Fibroblast of the aortic adventitia (primary cell): Measurements from ENCODE around the gene CYTH3. TPM values are rescaled to one million over a fixed set of nuclear protein-coding genes. Genes with fewer than 3 reads are reported as not detected.
A peak's percentile ranks its signal among the peaks of the same experiment; 100 is the strongest.

ENCODE experiments used
- DNase-seq: peaks from one replicate; pipeline ENCODE4 v3.0.0-alpha.2; 2010; ENCODE audit warnings: low read depth
- H3K4me3 ChIP-seq: 2 replicates; pipeline ENCODE4 v1.5.1; 2011; ENCODE audit warnings: low read depth, mild to moderate bottlenecking, control low read depth, low read length, moderate library complexity
- total RNA-seq: library from RNA; depleted of rRNA; stranded (reverse); fragments of >200 nt; gene quantifications from 2 replicates; pipeline ENCODE4 v1.2.3, GENCODE V29; 2012; ENCODE audit warnings: low replicate concordance
- TF ChIP-seq, protein P1 (sequence below): IDR thresholded peaks from 2 replicates; pipeline ENCODE4 v1.5.1; 2011; ENCODE audit warnings: mild to moderate bottlenecking, low read length, control low read depth, inconsistent platforms; ENCODE audit not compliant: insufficient read depth

The CYTH3 gene
- total RNA-seq, 1 donor: 27.1 TPM

DNA sequence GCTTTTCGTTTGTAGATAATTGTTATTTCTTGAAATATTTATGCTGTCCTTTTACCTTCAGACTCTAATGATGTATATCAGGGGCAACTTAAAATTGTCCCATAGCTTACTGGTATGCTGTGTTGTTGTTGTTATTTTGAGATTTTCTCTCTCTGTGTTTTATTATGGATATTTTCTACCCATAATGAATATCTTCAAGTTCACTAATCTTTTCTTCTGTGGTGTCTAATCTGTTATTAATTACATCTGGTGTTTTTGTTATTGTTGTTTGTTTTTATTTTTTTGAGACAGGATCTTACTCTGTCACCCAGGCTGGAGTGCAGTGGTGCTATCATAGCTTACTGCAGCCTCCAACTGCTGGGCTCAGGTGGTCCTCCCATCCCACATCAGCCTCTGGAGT is 139.2 kb downstream of the CYTH3 start:
- TF ChIP-seq, protein P1, sequence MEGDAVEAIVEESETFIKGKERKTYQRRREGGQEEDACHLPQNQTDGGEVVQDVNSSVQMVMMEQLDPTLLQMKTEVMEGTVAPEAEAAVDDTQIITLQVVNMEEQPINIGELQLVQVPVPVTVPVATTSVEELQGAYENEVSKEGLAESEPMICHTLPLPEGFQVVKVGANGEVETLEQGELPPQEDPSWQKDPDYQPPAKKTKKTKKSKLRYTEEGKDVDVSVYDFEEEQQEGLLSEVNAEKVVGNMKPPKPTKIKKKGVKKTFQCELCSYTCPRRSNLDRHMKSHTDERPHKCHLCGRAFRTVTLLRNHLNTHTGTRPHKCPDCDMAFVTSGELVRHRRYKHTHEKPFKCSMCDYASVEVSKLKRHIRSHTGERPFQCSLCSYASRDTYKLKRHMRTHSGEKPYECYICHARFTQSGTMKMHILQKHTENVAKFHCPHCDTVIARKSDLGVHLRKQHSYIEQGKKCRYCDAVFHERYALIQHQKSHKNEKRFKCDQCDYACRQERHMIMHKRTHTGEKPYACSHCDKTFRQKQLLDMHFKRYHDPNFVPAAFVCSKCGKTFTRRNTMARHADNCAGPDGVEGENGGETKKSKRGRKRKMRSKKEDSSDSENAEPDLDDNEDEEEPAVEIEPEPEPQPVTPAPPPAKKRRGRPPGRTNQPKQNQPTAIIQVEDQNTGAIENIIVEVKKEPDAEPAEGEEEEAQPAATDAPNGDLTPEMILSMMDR: no peak
- no peak for DNase-seq
- H3K4me3 ChIP-seq: no peak overlapping the region

DNA sequence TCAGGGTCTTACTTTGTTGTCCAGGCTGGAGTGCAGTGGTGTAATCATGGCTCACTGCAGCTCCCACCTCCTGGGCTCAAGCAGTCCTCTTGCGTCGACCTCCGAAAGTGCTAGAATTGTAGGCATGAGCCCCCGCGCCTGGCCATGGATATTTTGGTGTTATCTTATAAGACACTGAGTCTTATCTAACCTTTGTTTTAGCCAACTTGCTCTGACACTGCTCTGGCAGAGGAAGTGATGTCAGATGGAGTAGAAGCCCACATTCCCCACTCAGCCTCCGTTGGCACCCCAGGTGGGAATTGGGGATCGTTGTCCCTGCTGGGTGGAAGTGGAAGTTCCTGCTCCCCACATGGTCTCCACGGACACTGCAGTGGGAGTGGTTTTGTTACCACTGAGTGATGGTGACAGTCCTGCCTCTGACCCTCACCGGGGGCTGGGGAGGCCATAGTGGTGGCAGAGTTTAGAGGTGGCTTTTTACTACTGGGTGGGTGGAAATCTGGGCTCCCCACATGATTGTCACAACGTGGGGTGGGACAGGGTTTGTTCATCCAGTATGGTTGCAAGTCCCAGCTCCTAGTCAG is 142.3 kb downstream of the CYTH3 start:
- TF ChIP-seq, protein P1: no peak
- H3K4me3 ChIP-seq: no peak overlapping the region
- no peak for DNase-seq

DNA sequence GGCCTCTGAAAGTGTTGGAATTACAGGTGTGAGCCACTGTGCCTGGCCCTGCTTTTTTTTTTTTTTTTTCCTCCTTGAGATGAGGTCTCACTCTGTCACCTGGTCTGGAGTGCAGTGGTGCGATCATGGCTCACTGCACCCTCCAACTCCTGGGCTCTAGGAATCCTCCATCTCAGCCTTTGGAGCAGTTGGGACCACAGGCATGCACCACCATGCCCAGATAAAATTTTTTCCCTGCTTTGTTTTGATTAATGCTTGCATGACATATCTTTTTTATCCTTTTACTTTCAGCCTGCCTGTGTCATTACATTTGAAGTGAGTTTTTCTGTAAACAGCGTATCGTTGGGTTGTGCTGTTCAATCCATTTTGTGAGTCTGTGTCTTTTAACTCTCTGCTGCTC is 144.2 kb downstream of the CYTH3 start:
- TF ChIP-seq, protein P1: no peak
- H3K4me3 ChIP-seq: no peak overlapping the region
- no peak for DNase-seq

DNA sequence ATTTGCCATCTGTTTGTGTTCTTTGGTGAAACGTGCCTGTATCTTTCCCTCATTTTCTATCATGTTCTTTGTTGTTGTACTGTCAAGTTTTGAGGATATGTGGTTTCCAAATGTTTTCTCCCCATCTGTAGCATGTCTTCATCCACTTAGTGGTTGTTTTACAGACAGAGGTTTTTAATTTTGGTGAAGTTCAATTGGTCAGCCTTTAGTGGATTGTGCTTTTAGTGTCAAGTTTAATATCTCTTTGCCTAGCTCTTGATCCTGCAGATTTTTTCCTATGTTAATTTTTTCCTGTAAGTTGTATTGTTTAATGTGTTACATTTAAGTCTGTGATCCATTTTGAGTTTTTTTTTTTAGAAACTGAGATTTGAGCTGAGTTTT is 145.3 kb downstream of the CYTH3 start:
- DNase-seq: no peak
- no peak overlapping the region for H3K4me3 ChIP-seq
- TF ChIP-seq, protein P1: no peak

DNA sequence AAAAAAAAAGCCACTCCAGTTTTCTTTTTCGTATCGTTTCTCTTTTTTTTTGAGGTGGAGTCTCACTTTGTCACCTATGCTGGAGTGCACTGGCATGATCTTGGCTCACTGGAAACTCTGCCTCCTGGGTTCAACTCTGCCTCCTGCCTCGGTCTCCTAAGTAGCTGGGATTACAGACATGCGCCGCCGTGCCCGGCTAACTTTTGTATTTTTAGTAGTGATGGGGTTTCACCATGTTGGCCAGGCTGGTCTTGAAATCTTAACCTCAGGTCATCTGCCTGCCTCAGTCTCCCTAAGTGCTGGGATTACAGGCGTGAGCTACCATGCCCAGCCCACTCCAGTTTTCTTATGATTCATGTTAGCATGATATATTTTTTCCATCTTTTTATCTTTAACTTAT is 148.6 kb downstream of the CYTH3 start:
- TF ChIP-seq, protein P1: no peak
- no peak for DNase-seq
- no peak overlapping the region for H3K4me3 ChIP-seq

DNA sequence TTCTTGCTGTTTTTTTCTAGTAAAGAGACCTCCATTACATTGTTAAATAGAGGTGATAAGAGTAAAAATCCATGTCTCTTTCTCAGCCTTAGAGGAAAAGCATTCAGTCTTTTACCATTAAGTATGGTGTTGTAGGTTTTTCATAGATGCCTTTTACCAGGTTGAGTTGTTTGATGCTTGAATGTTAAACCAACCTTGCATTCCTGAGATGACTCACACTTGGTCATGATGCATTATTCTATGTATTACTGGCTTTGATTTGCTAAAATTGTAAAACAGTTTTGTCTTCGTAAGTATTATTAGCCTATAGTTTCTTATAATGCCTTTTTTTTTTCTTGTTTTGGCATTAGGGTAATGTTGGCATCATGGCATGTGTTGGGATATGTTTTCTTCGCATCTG is 151.3 kb downstream of the CYTH3 start:
- H3K4me3 ChIP-seq: no peak overlapping the region
- TF ChIP-seq, protein P1: no peak
- peak; percentile 26 for DNase-seq

DNA sequence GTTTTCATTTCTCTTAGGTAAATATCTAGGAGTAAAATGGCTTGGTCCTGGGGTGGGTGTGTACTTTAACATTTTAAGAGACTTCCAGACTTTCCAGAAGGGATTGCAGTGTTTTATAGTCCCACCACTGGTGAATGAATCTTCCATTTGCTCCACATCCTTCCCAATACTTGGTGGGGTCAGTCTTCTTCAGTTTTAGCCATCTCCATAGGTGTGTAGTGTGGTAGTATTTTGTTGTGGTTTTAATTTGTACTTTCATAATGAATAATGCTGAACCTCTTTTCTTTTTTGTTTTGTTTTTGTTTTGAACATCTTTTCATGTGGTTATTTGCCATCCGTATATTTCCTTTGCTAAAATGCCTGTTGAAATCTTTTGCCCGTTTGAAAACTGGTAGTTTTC is 154.9 kb downstream of the CYTH3 start:
- H3K4me3 ChIP-seq: no peak overlapping the region
- no peak for DNase-seq
- TF ChIP-seq, protein P1: no peak
